IMR-90 (cell line): ENCODE data around the gene CAAP1. TPM values are rescaled to one million over a fixed set of nuclear protein-coding genes. Genes with fewer than 3 reads are reported as not detected.

ENCODE experiments used
- ATAC-seq: fragments of 200-7000 bp; cut with Tn5 transposase; 2 replicates; pipeline ENCODE4 v1.9.1; 2020; ENCODE audit warnings: low read depth, mild to moderate bottlenecking, moderate library complexity
- BruUV-seq: library from RNA; stranded (reverse); fragments of 400-500 nt; replicated peaks from 2 replicates; lab custom pipeline; 2021; lab: Mats Ljungman, UMichigan
- CTCF ChIA-PET: fragments of 300-600 bp; formaldehyde crosslinking; extraction: SDS; loops from one replicate; lab custom pipeline; 2021; ENCODE audit warnings: antibody characterized with exemption; lab: Yijun Ruan, JAX
- POLR2A ChIA-PET: fragments of 300-600 bp; sonication (Branson Sonifier 250); formaldehyde crosslinking; loops from one replicate; lab custom pipeline; 2022; ENCODE audit warnings: antibody characterized with exemption; ENCODE audit not compliant: unreplicated experiment; lab: Charles Lee
- DNase-seq: peaks from one replicate; pipeline ENCODE4 v3.0.0; 2013
- H2AFZ ChIP-seq: replicated peaks from 2 replicates; pipeline ENCODE3; 2013; ENCODE audit warnings: low read length, mild to moderate bottlenecking; ENCODE audit not compliant: poor library complexity
- H2AK5ac ChIP-seq: 2 replicates; pipeline ENCODE4 v1.6.1; 2013; ENCODE audit warnings: low read depth, low read length, inconsistent platforms
- H2AK9ac ChIP-seq: replicated peaks from 2 replicates; pipeline ENCODE3; 2013; ENCODE audit warnings: mild to moderate bottlenecking, low read depth, low read length, moderate library complexity; ENCODE audit not compliant: poor library complexity
- H2BK120ac ChIP-seq: 2 replicates; pipeline ENCODE4 v1.6.1; 2013; ENCODE audit warnings: low read depth, low read length, inconsistent platforms
- H2BK15ac ChIP-seq: 3 replicates; pipeline ENCODE4 v1.6.1; 2013; ENCODE audit warnings: low read depth, low read length, inconsistent platforms
- H2BK20ac ChIP-seq: 2 replicates; pipeline ENCODE4 v1.6.1; 2013; ENCODE audit warnings: low read depth, mild to moderate bottlenecking, inconsistent platforms, low read length, moderate library complexity
- H2BK5ac ChIP-seq: 2 replicates; pipeline ENCODE4 v1.6.1; 2013; ENCODE audit warnings: mild to moderate bottlenecking, low read depth, low read length, inconsistent platforms; ENCODE audit not compliant: poor library complexity, severe bottlenecking
- H3K14ac ChIP-seq: replicated peaks from 2 replicates; pipeline ENCODE4 v1.6.1; 2013; ENCODE audit warnings: low read depth, low read length, inconsistent platforms
- H3K18ac ChIP-seq: 2 replicates; pipeline ENCODE4 v1.6.1; 2013; ENCODE audit warnings: low read depth, low read length, control low read depth
- H3K23ac ChIP-seq: 2 replicates; pipeline ENCODE4 v1.6.1; 2013; ENCODE audit warnings: low read depth, low read length, inconsistent platforms
- H3K27ac ChIP-seq: 2 replicates; pipeline ENCODE4 v1.5.1; 2013; ENCODE audit warnings: mild to moderate bottlenecking, control low read depth, low read length; ENCODE audit not compliant: insufficient read depth
- H3K27me3 ChIP-seq: 2 replicates; pipeline ENCODE4 v1.6.1; 2013; ENCODE audit warnings: low read length; ENCODE audit not compliant: control insufficient read depth, insufficient read depth
- H3K36me3 ChIP-seq: 2 replicates; pipeline ENCODE4 v1.6.1; 2013; ENCODE audit warnings: low read length, mixed read lengths; ENCODE audit not compliant: control insufficient read depth, insufficient read depth
- H3K4ac ChIP-seq: 2 replicates; pipeline ENCODE4 v1.6.1; 2013; ENCODE audit warnings: low read depth, low read length, inconsistent platforms
- H3K4me1 ChIP-seq: 2 replicates; pipeline ENCODE4 v1.6.1; 2013; ENCODE audit warnings: low read length, mixed read lengths; ENCODE audit not compliant: control insufficient read depth, insufficient read depth
- H3K4me2 ChIP-seq: 2 replicates; pipeline ENCODE4 v1.6.1; 2013; ENCODE audit warnings: low read depth, mild to moderate bottlenecking, control low read depth, low read length, moderate library complexity
- H3K4me3 ChIP-seq: 2 replicates; pipeline ENCODE4 v1.5.1; 2013; ENCODE audit warnings: low read depth, mild to moderate bottlenecking, control low read depth, low read length, moderate library complexity; ENCODE audit not compliant: insufficient read depth
- H3K56ac ChIP-seq: 2 replicates; pipeline ENCODE4 v1.6.1; 2013; ENCODE audit warnings: low read length, inconsistent platforms; ENCODE audit not compliant: insufficient read depth; ENCODE audit errors: extremely low read depth
- H3K79me1 ChIP-seq, 2 experiments: 2 replicates each; pipeline ENCODE4 v1.6.1; 2013; ENCODE audit warnings: low read length in 2 of 2, inconsistent platforms in 1 of 2, low read depth in 1 of 2
- H3K9ac ChIP-seq: 2 replicates; pipeline ENCODE4 v1.6.1; 2013; ENCODE audit warnings: low read depth, low read length, control low read depth
- H3K9me1 ChIP-seq: 2 replicates; pipeline ENCODE4 v1.6.1; 2013; ENCODE audit warnings: low read length, inconsistent platforms; ENCODE audit not compliant: insufficient read depth
- H3K9me3 ChIP-seq: 2 replicates; pipeline ENCODE4 v1.6.1; 2013; ENCODE audit warnings: low read length; ENCODE audit not compliant: control insufficient read depth, insufficient read depth
- H4K20me1 ChIP-seq: 2 replicates; pipeline ENCODE4 v1.6.1; 2013; ENCODE audit warnings: low read length, inconsistent platforms; ENCODE audit not compliant: insufficient read depth
- H4K5ac ChIP-seq: 2 replicates; pipeline ENCODE4 v1.6.1; 2013; ENCODE audit warnings: mild to moderate bottlenecking, low read depth, low read length, control low read depth
- H4K8ac ChIP-seq, 2 experiments: 2 replicates each; pipeline ENCODE4 v1.6.1; 2013; ENCODE audit warnings: low read depth in 2 of 2, low read length in 2 of 2, control low read depth in 1 of 2, inconsistent platforms in 1 of 2
- H4K91ac ChIP-seq: 2 replicates; pipeline ENCODE4 v1.6.1; 2013; ENCODE audit warnings: low read depth, low read length, inconsistent platforms; ENCODE audit not compliant: insufficient read depth
- BHLHE40 ChIP-seq: fragments of 150-350 bp; IDR thresholded peaks from 2 replicates; pipeline ENCODE4 v1.6.1; 2016; ENCODE audit warnings: mild to moderate bottlenecking, low read depth, low read length
- CEBPB ChIP-seq: IDR thresholded peaks from 2 replicates; pipeline ENCODE4 v1.6.1; 2012; ENCODE audit warnings: low read depth, low read length, improper control_type of control experiment
- CHD1 ChIP-seq: IDR thresholded peaks from 2 replicates; pipeline ENCODE4 v1.6.1; 2012; ENCODE audit warnings: low read depth, low read length, improper control_type of control experiment
- MAFK ChIP-seq: IDR thresholded peaks from 2 replicates; pipeline ENCODE4 v1.6.1; 2012; ENCODE audit warnings: low read depth, low read length, improper control_type of control experiment
- MAZ ChIP-seq: IDR thresholded peaks from 2 replicates; pipeline ENCODE4 v1.6.1; 2012; ENCODE audit warnings: low read depth, mild to moderate bottlenecking, low read length, improper control_type of control experiment, moderate library complexity, borderline replicate concordance
- MXI1 ChIP-seq: IDR thresholded peaks from 2 replicates; pipeline ENCODE4 v1.6.1; 2012; ENCODE audit warnings: low read depth, mild to moderate bottlenecking, low read length, moderate library complexity, borderline replicate concordance
- POLR2A ChIP-seq: IDR thresholded peaks from 2 replicates; pipeline ENCODE4 v1.6.1; 2012; ENCODE audit warnings: mild to moderate bottlenecking, low read depth, low read length
- RAD21 ChIP-seq: IDR thresholded peaks from 2 replicates; pipeline ENCODE4 v1.6.1; 2012; ENCODE audit warnings: low read length, improper control_type of control experiment
- RFX5 ChIP-seq: IDR thresholded peaks from 2 replicates; pipeline ENCODE4 v1.8.0; 2012; ENCODE audit warnings: low read depth, mild to moderate bottlenecking, low read length, moderate library complexity
- SMC3 ChIP-seq: fragments of 150-350 bp; IDR thresholded peaks from 2 replicates; pipeline ENCODE4 v1.6.1; 2016; ENCODE audit warnings: low read depth, mild to moderate bottlenecking, antibody characterized with exemption, low read length, moderate library complexity
- USF2 ChIP-seq: fragments of 150-350 bp; IDR thresholded peaks from 2 replicates; pipeline ENCODE4 v1.6.1; 2017; ENCODE audit warnings: mild to moderate bottlenecking, antibody characterized with exemption, low read length, low read depth
- WGBS, 2 experiments: methylation state at CpG; one replicate each; pipeline versions ENCODE4 v1.1.5 to v1.1.7; 2013; ENCODE audit warnings: missing lambda C conversion rate in 2 of 2; ENCODE audit not compliant: insufficient read length in 1 of 2; ENCODE audit errors: extremely low coverage in 2 of 2; 5-methylcytosine and 5-hydroxymethylcytosine counted together
- dilution Hi-C: fragments of 300-500 bp; cut with HindIII; formaldehyde crosslinking; loops from one replicate; pipeline ENCODE4 v1.14.3; 2018; ENCODE audit warnings: low sequenced_read_pairs; ENCODE audit not compliant: unreplicated experiment
- in situ Hi-C: fragments of 300-500 bp; cut with MboI; formaldehyde crosslinking; loops from 3 replicates; pipeline ENCODE4 v1.14.3; 2019; ENCODE audit warnings: low sequenced_read_pairs, inconsistent platforms, mixed read lengths
- intact Hi-C: fragments of 100-400 bp; cut with micrococcal nuclease; formaldehyde crosslinking; loops from 2 replicates; pipeline ENCODE4 v1.10.0; 2022
- polyA plus RNA-seq, 3 experiments: library from polyadenylated mRNA; depleted of rRNA; stranded (reverse); fragments of >200 nt; gene quantifications; 2 replicates each; pipeline ENCODE4 v1.2.3, GENCODE V29; 2012; ENCODE audit warnings: low replicate concordance in 1 of 3
- total RNA-seq: library from RNA; depleted of rRNA; stranded (reverse); fragments of >200 nt; gene quantifications from 2 replicates; pipeline ENCODE4 v1.2.3, GENCODE V29; 2012
- TF ChIP-seq, protein P1 (sequence below): fragments of 150-350 bp; IDR thresholded peaks from 2 replicates; pipeline ENCODE4 v1.6.1; 2016; ENCODE audit warnings: low read depth, mild to moderate bottlenecking, low read length, moderate library complexity, borderline replicate concordance
- TF ChIP-seq, protein P2 (sequence below): conservative IDR thresholded peaks from 2 replicates; pipeline ENCODE4 v1.5.1; 2012; ENCODE audit warnings: mild to moderate bottlenecking, low read depth, low read length, improper control_type of control experiment

The CAAP1 gene
- total and polyA plus RNA-seq, 2 of the 4 experiments (the other 2 are of a cell fraction) = 6.1 to 9.0 TPM

- Histone ChIP-seq H2BK120ac (no peak overlapping the region), H3K9me3 (no peaks in the 10 kb centered on the region), H3K36me3 (peaks cover 17% of the 10 kb centered on the region), H3K4ac (no peak overlapping the region), H4K8ac (no peak overlapping the region), H3K23ac (no peak overlapping the region), H2AFZ (no peak overlapping the region), H2BK15ac (no peak overlapping the region), H2AK9ac (no peak overlapping the region), H2BK5ac (no peak overlapping the region), H4K5ac (no peak overlapping the region), H3K27me3 (no peaks in the 10 kb centered on the region), H3K27ac (no peak overlapping the region), H3K9me1 (no peaks in the 10 kb centered on the region), H3K4me2 (no peak overlapping the region), H4K20me1 (no peaks in the 10 kb centered on the region), H3K56ac (no peak overlapping the region), H4K91ac (no peak overlapping the region), H3K14ac (no peak overlapping the region), H3K4me3 (no peak overlapping the region), H3K79me1 (no peaks in the 10 kb centered on the region; a peak in 1 of 4 replicates), H2AK5ac (no peak overlapping the region), H3K9ac (no peak overlapping the region), H3K4me1 (no peaks in the 10 kb centered on the region), H3K18ac (no peak overlapping the region), H2BK20ac (no peak overlapping the region)
- POLR2A ChIA-PET = interaction anchor here (0.7 kb wide), 1 partner anchor 10 kb away, joined by 3 read pairs; no protein-coding TSS in a partner anchor
- dilution Hi-C loops = no loop called here
- in situ Hi-C loops = no loop called here
- ATAC-seq (no peak), DNase-seq (no peak)
- intact Hi-C loops = no loop called here
- no peak for TF ChIP-seq SMC3
- TF ChIP-seq POLR2A = no peak
- no peak for TF ChIP-seq CHD1
- no peak for TF ChIP-seq MAZ
- TF ChIP-seq, protein P1, sequence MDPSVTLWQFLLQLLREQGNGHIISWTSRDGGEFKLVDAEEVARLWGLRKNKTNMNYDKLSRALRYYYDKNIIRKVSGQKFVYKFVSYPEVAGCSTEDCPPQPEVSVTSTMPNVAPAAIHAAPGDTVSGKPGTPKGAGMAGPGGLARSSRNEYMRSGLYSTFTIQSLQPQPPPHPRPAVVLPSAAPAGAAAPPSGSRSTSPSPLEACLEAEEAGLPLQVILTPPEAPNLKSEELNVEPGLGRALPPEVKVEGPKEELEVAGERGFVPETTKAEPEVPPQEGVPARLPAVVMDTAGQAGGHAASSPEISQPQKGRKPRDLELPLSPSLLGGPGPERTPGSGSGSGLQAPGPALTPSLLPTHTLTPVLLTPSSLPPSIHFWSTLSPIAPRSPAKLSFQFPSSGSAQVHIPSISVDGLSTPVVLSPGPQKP = no peak
- no peak for TF ChIP-seq MAFK
- TF ChIP-seq RFX5 = no peak
- TF ChIP-seq MXI1 = no peak
- TF ChIP-seq BHLHE40 = no peak
- TF ChIP-seq CEBPB = no peak
- TF ChIP-seq USF2 = no peak
- TF ChIP-seq, protein P2, sequence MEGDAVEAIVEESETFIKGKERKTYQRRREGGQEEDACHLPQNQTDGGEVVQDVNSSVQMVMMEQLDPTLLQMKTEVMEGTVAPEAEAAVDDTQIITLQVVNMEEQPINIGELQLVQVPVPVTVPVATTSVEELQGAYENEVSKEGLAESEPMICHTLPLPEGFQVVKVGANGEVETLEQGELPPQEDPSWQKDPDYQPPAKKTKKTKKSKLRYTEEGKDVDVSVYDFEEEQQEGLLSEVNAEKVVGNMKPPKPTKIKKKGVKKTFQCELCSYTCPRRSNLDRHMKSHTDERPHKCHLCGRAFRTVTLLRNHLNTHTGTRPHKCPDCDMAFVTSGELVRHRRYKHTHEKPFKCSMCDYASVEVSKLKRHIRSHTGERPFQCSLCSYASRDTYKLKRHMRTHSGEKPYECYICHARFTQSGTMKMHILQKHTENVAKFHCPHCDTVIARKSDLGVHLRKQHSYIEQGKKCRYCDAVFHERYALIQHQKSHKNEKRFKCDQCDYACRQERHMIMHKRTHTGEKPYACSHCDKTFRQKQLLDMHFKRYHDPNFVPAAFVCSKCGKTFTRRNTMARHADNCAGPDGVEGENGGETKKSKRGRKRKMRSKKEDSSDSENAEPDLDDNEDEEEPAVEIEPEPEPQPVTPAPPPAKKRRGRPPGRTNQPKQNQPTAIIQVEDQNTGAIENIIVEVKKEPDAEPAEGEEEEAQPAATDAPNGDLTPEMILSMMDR = no peak
- TF ChIP-seq RAD21 = no peak
- BruUV-seq = no TSS peak
- CTCF ChIA-PET = no interaction called here
- no CpG with 5 or more reads among the region's 1 CpG for WGBS, 2 experiments
Observed at GRCh38 chr9:26904671-26905070, 12.1 kb upstream of the CAAP1 start.
